ENCODE results near the gene ASIC2. TPM values are rescaled to one million over a fixed set of nuclear protein-coding genes. Genes with fewer than 3 reads are reported as not detected.

Gene ASIC2
- total RNA-seq, 1 experiment from 2014 or later: 0.09 TPM

GRCh38 chr17:33097411-33097810 is 195.7 kb downstream of the ASIC2 start:
- Histone ChIP-seq H3K4me3 (no peak overlapping the region), H3K27ac (no peak overlapping the region), H3K36me3 (ENCODE audit: low read depth) (no peaks in the 10 kb centered on the region), H4K20me1 (ENCODE audit: insufficient read depth) (no peaks in the 10 kb centered on the region), H2AFZ (no peak overlapping the region), H3K4me1 (replicated peaks; ENCODE audit: insufficient read depth) (no peaks in the 10 kb centered on the region), H3K79me2 (ENCODE audit: low read depth) (no peaks in the 10 kb centered on the region), H3K9me2 (ENCODE audit: insufficient read depth) (no peaks in the 10 kb centered on the region), H3K9me3 (ENCODE audit: insufficient read depth, low read depth) (no peaks in the 10 kb centered on the region), H3K27me3 (ENCODE audit: insufficient read depth, low read depth) (peaks cover 77% of the 10 kb centered on the region), H3F3A (ENCODE audit: insufficient read depth, low read depth) (no peaks in the 10 kb centered on the region), H3K4me2 (no peak overlapping the region)
- no TSS peak for BruUV-seq (replicated peaks)
- ChIA-PET POLR2A (ENCODE audit: unreplicated experiment) (no interaction called here), CTCF (interaction anchor here (0.5 kb wide), 1 partner anchor 1177 kb away, joined by 4 read pairs; no protein-coding TSS in a partner anchor)
- no peak for DNase-seq
- intact Hi-C loops (cut with micrococcal nuclease; ENCODE audit: unreplicated experiment): no loop called here
- TF ChIP-seq, protein P1, sequence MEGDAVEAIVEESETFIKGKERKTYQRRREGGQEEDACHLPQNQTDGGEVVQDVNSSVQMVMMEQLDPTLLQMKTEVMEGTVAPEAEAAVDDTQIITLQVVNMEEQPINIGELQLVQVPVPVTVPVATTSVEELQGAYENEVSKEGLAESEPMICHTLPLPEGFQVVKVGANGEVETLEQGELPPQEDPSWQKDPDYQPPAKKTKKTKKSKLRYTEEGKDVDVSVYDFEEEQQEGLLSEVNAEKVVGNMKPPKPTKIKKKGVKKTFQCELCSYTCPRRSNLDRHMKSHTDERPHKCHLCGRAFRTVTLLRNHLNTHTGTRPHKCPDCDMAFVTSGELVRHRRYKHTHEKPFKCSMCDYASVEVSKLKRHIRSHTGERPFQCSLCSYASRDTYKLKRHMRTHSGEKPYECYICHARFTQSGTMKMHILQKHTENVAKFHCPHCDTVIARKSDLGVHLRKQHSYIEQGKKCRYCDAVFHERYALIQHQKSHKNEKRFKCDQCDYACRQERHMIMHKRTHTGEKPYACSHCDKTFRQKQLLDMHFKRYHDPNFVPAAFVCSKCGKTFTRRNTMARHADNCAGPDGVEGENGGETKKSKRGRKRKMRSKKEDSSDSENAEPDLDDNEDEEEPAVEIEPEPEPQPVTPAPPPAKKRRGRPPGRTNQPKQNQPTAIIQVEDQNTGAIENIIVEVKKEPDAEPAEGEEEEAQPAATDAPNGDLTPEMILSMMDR (conservative IDR thresholded peaks at IDR 0.05): no peak
- no peak for TF ChIP-seq EZH2 (IDR thresholded peaks at IDR 0.05; ENCODE audit: low read depth)

DNA sequence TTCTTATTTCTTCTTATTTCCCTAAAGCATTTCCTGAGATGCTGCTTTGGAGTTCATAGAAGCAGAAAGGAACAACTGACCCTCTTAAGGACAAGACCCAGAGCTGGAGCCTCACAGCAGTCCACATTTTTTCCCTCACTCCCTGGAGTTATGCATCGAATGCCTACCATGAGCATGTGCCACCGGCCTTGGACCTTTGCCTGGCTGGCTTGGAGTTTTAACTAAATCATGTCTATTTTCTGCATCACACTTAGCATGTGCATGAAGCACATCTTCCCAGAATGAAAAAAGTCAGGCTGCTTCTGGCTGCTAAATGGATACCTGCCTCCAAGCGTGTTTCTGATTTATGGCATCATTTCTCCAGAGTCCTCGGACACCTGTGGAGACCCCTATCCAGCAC is 196.9 kb downstream of the ASIC2 start:
- TF ChIP-seq, protein P1 (conservative IDR thresholded peaks at IDR 0.05): no peak
- TF ChIP-seq EZH2 (IDR thresholded peaks at IDR 0.05; ENCODE audit: low read depth): no peak
- no TSS peak for BruUV-seq (replicated peaks)
- no peaks in the 10 kb centered on the region for H4K20me1 ChIP-seq (ENCODE audit: insufficient read depth)
- intact Hi-C loops (cut with micrococcal nuclease; ENCODE audit: unreplicated experiment): no loop called here
- no peak overlapping the region for H3K4me2 ChIP-seq
- H3K4me3 ChIP-seq: no peak overlapping the region
- no peak overlapping the region for H3K27ac ChIP-seq
- ChIA-PET POLR2A (ENCODE audit: unreplicated experiment) (no interaction called here), CTCF (no interaction called here)
- no peaks in the 10 kb centered on the region for H3K36me3 ChIP-seq (ENCODE audit: low read depth)
- no peaks in the 10 kb centered on the region for H3F3A ChIP-seq (ENCODE audit: insufficient read depth, low read depth)
- H3K79me2 ChIP-seq (ENCODE audit: low read depth): no peaks in the 10 kb centered on the region
- no peaks in the 10 kb centered on the region for H3K4me1 ChIP-seq (replicated peaks; ENCODE audit: insufficient read depth)
- H3K9me2 ChIP-seq (ENCODE audit: insufficient read depth): no peaks in the 10 kb centered on the region
- peaks cover 67% of the 10 kb centered on the region for H3K27me3 ChIP-seq (ENCODE audit: insufficient read depth, low read depth)
- DNase-seq: no peak
- no peak overlapping the region for H2AFZ ChIP-seq
- H3K9me3 ChIP-seq (ENCODE audit: insufficient read depth, low read depth): no peaks in the 10 kb centered on the region

GRCh38 chr17:33091271-33091670 is 201.8 kb downstream of the ASIC2 start:
- TF ChIP-seq, protein P1 (conservative IDR thresholded peaks at IDR 0.05): no peak
- no peak for TF ChIP-seq EZH2 (IDR thresholded peaks at IDR 0.05; ENCODE audit: low read depth)
- BruUV-seq (replicated peaks): no TSS peak
- H3K9me3 ChIP-seq (ENCODE audit: insufficient read depth, low read depth): no peaks in the 10 kb centered on the region
- DNase-seq: no peak
- H3K4me3 ChIP-seq: no peak overlapping the region
- peaks cover 36% of the 10 kb centered on the region for H3K27me3 ChIP-seq (ENCODE audit: insufficient read depth, low read depth)
- intact Hi-C loops (cut with micrococcal nuclease; ENCODE audit: unreplicated experiment): no loop called here
- H3K36me3 ChIP-seq (ENCODE audit: low read depth): no peaks in the 10 kb centered on the region
- H3K4me1 ChIP-seq (replicated peaks; ENCODE audit: insufficient read depth): no peaks in the 10 kb centered on the region
- no peaks in the 10 kb centered on the region for H3K79me2 ChIP-seq (ENCODE audit: low read depth)
- H3F3A ChIP-seq (ENCODE audit: insufficient read depth, low read depth): no peaks in the 10 kb centered on the region
- H3K27ac ChIP-seq: no peak overlapping the region
- H3K4me2 ChIP-seq: no peak overlapping the region
- H4K20me1 ChIP-seq (ENCODE audit: insufficient read depth): no peaks in the 10 kb centered on the region
- H2AFZ ChIP-seq: no peak overlapping the region
- ChIA-PET CTCF (no interaction called here), POLR2A (ENCODE audit: unreplicated experiment) (no interaction called here)
- no peaks in the 10 kb centered on the region for H3K9me2 ChIP-seq (ENCODE audit: insufficient read depth)
